ENCODE measurements around the gene TMEM94.

TMEM94 gene

GRCh38 chr17:75540923-75541503, 84.6 kb downstream of the TMEM94 start:
- no peaks in the 10 kb centered on the region for H3K79me2 ChIP-seq (ENCODE audit: low read length)
- H3K4me3 ChIP-seq (ENCODE audit: low read length): no peak overlapping the region
- no peak overlapping the region for H3K9ac ChIP-seq (ENCODE audit: low read length)
- H3K27ac ChIP-seq (ENCODE audit: low read length): no peak overlapping the region
- no peaks in the 10 kb centered on the region for H3K4me1 ChIP-seq (ENCODE audit: low read length)
- TF ChIP-seq EZH2phosphoT487 (IDR thresholded peaks at IDR 0.05; ENCODE audit: low read length): no peak
- no peak for TF ChIP-seq EZH2 (optimal IDR thresholded peaks at IDR 0.05; ENCODE audit: low read depth, low read length)
- no peak for TF ChIP-seq CTCF (IDR thresholded peaks at IDR 0.05; ENCODE audit: low read length)
- H2AFZ ChIP-seq (ENCODE audit: low read length): no peak overlapping the region
- H3K27me3 ChIP-seq (replicated peaks; ENCODE audit: insufficient read depth, low read length): no peaks in the 10 kb centered on the region
- no peaks in the 10 kb centered on the region for H3K9me2 ChIP-seq (replicated peaks; ENCODE audit: insufficient read depth, low read length)
- no peaks in the 10 kb centered on the region for H4K20me1 ChIP-seq (ENCODE audit: insufficient read depth, low read length)
- DNase-seq: no peak
- no peak overlapping the region for H3K4me2 ChIP-seq (ENCODE audit: low read depth, low read length)
- no peaks in the 10 kb centered on the region for H3K36me3 ChIP-seq (replicated peaks; ENCODE audit: insufficient read depth, low read length)
- no peaks in the 10 kb centered on the region for H3F3A ChIP-seq (ENCODE audit: insufficient read depth, low read length)
- no peaks in the 10 kb centered on the region for H3K9me3 ChIP-seq (replicated peaks; ENCODE audit: insufficient read depth, low read length)

- Histone ChIP-seq H3K4me2 (ENCODE audit: low read depth, low read length) (no peak overlapping the region), H3K27ac (ENCODE audit: low read length) (no peak overlapping the region), H3K36me3 (replicated peaks; ENCODE audit: insufficient read depth, low read length) (no peaks in the 10 kb centered on the region), H3K9me3 (replicated peaks; ENCODE audit: insufficient read depth, low read length) (no peaks in the 10 kb centered on the region), H3K9ac (ENCODE audit: low read length) (no peak overlapping the region), H2AFZ (ENCODE audit: low read length) (no peak overlapping the region), H3F3A (ENCODE audit: insufficient read depth, low read length) (no peaks in the 10 kb centered on the region), H4K20me1 (ENCODE audit: insufficient read depth, low read length) (no peaks in the 10 kb centered on the region), H3K79me2 (ENCODE audit: low read length) (no peaks in the 10 kb centered on the region), H3K4me3 (ENCODE audit: low read length) (no peak overlapping the region), H3K4me1 (ENCODE audit: low read length) (no peaks in the 10 kb centered on the region), H3K27me3 (replicated peaks; ENCODE audit: insufficient read depth, low read length) (no peaks in the 10 kb centered on the region), H3K9me2 (replicated peaks; ENCODE audit: insufficient read depth, low read length) (no peaks in the 10 kb centered on the region)
- no peak for DNase-seq
- no peak for TF ChIP-seq EZH2 (optimal IDR thresholded peaks at IDR 0.05; ENCODE audit: low read depth, low read length)
- no peak for TF ChIP-seq CTCF (IDR thresholded peaks at IDR 0.05; ENCODE audit: low read length)
- TF ChIP-seq EZH2phosphoT487 (IDR thresholded peaks at IDR 0.05; ENCODE audit: low read length): no peak
These were observed 85.8 kb downstream of the TMEM94 start for GRCh38 chr17:75542229-75542628.

GRCh38 chr17:75542728-75543336, 86.4 kb downstream of the TMEM94 start:
- Histone ChIP-seq H3F3A (ENCODE audit: insufficient read depth, low read length) (no peaks in the 10 kb centered on the region), H3K9me3 (replicated peaks; ENCODE audit: insufficient read depth, low read length) (no peaks in the 10 kb centered on the region), H3K9me2 (replicated peaks; ENCODE audit: insufficient read depth, low read length) (no peaks in the 10 kb centered on the region), H3K4me1 (ENCODE audit: low read length) (no peaks in the 10 kb centered on the region), H2AFZ (ENCODE audit: low read length) (no peak overlapping the region), H3K79me2 (ENCODE audit: low read length) (no peaks in the 10 kb centered on the region), H3K9ac (ENCODE audit: low read length) (no peak overlapping the region), H3K36me3 (replicated peaks; ENCODE audit: insufficient read depth, low read length) (no peaks in the 10 kb centered on the region), H3K27ac (ENCODE audit: low read length) (no peak overlapping the region), H3K4me3 (ENCODE audit: low read length) (no peak overlapping the region), H4K20me1 (ENCODE audit: insufficient read depth, low read length) (no peaks in the 10 kb centered on the region), H3K4me2 (ENCODE audit: low read depth, low read length) (no peak overlapping the region), H3K27me3 (replicated peaks; ENCODE audit: insufficient read depth, low read length) (no peaks in the 10 kb centered on the region)
- TF ChIP-seq CTCF (IDR thresholded peaks at IDR 0.05; ENCODE audit: low read length): no peak
- no peak for TF ChIP-seq EZH2phosphoT487 (IDR thresholded peaks at IDR 0.05; ENCODE audit: low read length)
- no peak for DNase-seq

All from MM.1S (cell line).